NCI-H2227 treated with DMSO at 0.1 percent for 48 hours (cell line): ENCODE data around the gene TBL1XR1.
A peak's percentile ranks its signal among the peaks of the same experiment; 100 is the strongest.

Source experiments
- DNase-seq: peaks from one replicate; lab custom pipeline; 2025; lab: John Stamatoyannopoulos, UW

The TBL1XR1 gene

GRCh38 chr3:177065285-177066033, 131.8 kb downstream of the TBL1XR1 start:
- no peak for DNase-seq

- no peak for DNase-seq
Measured at GRCh38 chr3:177062052-177062732, 135.1 kb downstream of the TBL1XR1 start.

- no peak for DNase-seq
Measured at GRCh38 chr3:177061369-177061768, 135.9 kb downstream of the TBL1XR1 start.

GRCh38 chr3:177060492-177060891, 136.8 kb downstream of the TBL1XR1 start:
- DNase-seq, result no peak

- no peak for DNase-seq
Measured at GRCh38 chr3:177058648-177059047, 138.6 kb downstream of the TBL1XR1 start.

- no peak for DNase-seq
Measured at GRCh38 chr3:177057768-177058167, 139.5 kb downstream of the TBL1XR1 start.

- DNase-seq, result no peak
Measured at GRCh38 chr3:177056927-177057326, 140.4 kb downstream of the TBL1XR1 start.

GRCh38 chr3:177055605-177056571, 141.4 kb downstream of the TBL1XR1 start:
- no peak for DNase-seq

GRCh38 chr3:177053107-177053506, 144.2 kb downstream of the TBL1XR1 start:
- DNase-seq, result no peak

GRCh38 chr3:177051411-177051810, 145.9 kb downstream of the TBL1XR1 start:
- no peak for DNase-seq

GRCh38 chr3:177050501-177051237, 146.6 kb downstream of the TBL1XR1 start:
- peak; percentile 73 for DNase-seq

- DNase-seq, result no peak
Measured at GRCh38 chr3:177045767-177046166, 151.5 kb downstream of the TBL1XR1 start.

GRCh38 chr3:177045222-177045621, 152.1 kb downstream of the TBL1XR1 start:
- no peak for DNase-seq

- no peak for DNase-seq
Measured at GRCh38 chr3:177041730-177042551, 155.3 kb downstream of the TBL1XR1 start.

GRCh38 chr3:177041021-177041729, 156.1 kb downstream of the TBL1XR1 start:
- no peak for DNase-seq

GRCh38 chr3:177039490-177040274, 157.6 kb downstream of the TBL1XR1 start:
- DNase-seq, result no peak

- no peak for DNase-seq
Measured at GRCh38 chr3:177037241-177037640, 160.0 kb downstream of the TBL1XR1 start.

- no peak for DNase-seq
Measured at GRCh38 chr3:177035676-177036075, 161.6 kb downstream of the TBL1XR1 start.

GRCh38 chr3:177034832-177035475, 162.3 kb downstream of the TBL1XR1 start:
- no peak for DNase-seq
